Mammary epithelial cell (primary cell): ENCODE data around the gene TP53INP2.

Experiments used
- CTCF ChIP-seq, 2 donors: IDR thresholded peaks in 1 of 2; conservative IDR thresholded peaks in 1 of 2; 2 replicates each; pipeline ENCODE4 v1.5.1; 2011 to 2012; ENCODE audit warnings: inconsistent platforms in 2 of 2, low read length in 2 of 2, mild to moderate bottlenecking in 2 of 2, control low read depth in 1 of 2, low read depth in 1 of 2; ENCODE audit not compliant: insufficient read depth in 1 of 2; ENCODE audit errors: extremely low read depth in 1 of 2
- EZH2 ChIP-seq: IDR thresholded peaks from 2 replicates; pipeline ENCODE4 v1.6.1; 2012; ENCODE audit warnings: low read length, inconsistent platforms, borderline replicate concordance

- no peak for TF ChIP-seq CTCF (conservative IDR thresholded peaks at IDR 0.05 in 1 of 2, IDR thresholded peaks at IDR 0.05 in 1 of 2; ENCODE audit: extremely low read depth in 1 of 2, insufficient read depth in 1 of 2, low read depth in 1 of 2, low read length in 2 of 2)
- TF ChIP-seq EZH2, result no peak
These were observed 12.3 kb upstream of the TP53INP2 start for GRCh38 chr20:34691838-34692237.
